G401 (cell line): ENCODE results near the gene MAMLD1. TPM values are rescaled to one million over a fixed set of nuclear protein-coding genes. Genes with fewer than 3 reads are reported as not detected.

Source experiments
- DNase-seq: peaks from one replicate; pipeline ENCODE4 v3.0.0-alpha.2; 2015; ENCODE audit warnings: low spot score
- in situ Hi-C: cut with HindIII; loops from 2 replicates; pipeline ENCODE4 v1.10.0; 2016; ENCODE audit warnings: low sequenced_read_pairs, mixed read lengths
- total RNA-seq: library from RNA; depleted of rRNA; stranded (reverse); fragments of >200 nt; shearing (Covaris generic); gene quantifications from 2 replicates; pipeline ENCODE4 v1.2.3, GENCODE V29; 2014

MAMLD1 gene
- total RNA-seq, 1 experiment from 2014 or later = not detected

- in situ Hi-C loops = no loop called here
- DNase-seq = no peak
These were observed 149.4 kb downstream of the MAMLD1 start for GRCh38 chrX:150512461-150512901.

GRCh38 chrX:150513544-150513943 is 150.4 kb downstream of the MAMLD1 start:
- no peak for DNase-seq
- in situ Hi-C loops = no loop called here

GRCh38 chrX:150514462-150514861 is 151.3 kb downstream of the MAMLD1 start:
- no peak for DNase-seq
- in situ Hi-C loops = no loop called here

GRCh38 chrX:150515801-150516200 is 152.7 kb downstream of the MAMLD1 start:
- DNase-seq = peak; percentile 64
- in situ Hi-C loops = no loop called here

- no peak for DNase-seq
- in situ Hi-C loops = no loop called here
These were observed 154.3 kb downstream of the MAMLD1 start for GRCh38 chrX:150517303-150517910.

GRCh38 chrX:150522494-150522893 is 159.4 kb downstream of the MAMLD1 start:
- no peak for DNase-seq
- in situ Hi-C loops = no loop called here

GRCh38 chrX:150525061-150525919 is 162.2 kb downstream of the MAMLD1 start:
- DNase-seq = peak; percentile 72
- in situ Hi-C loops = no loop called here

- in situ Hi-C loops = no loop called here
- DNase-seq = no peak
These were observed 163.6 kb downstream of the MAMLD1 start for GRCh38 chrX:150526692-150527091.

GRCh38 chrX:150527108-150527507 is 164.0 kb downstream of the MAMLD1 start:
- no peak for DNase-seq
- in situ Hi-C loops = no loop called here

- DNase-seq = no peak
- in situ Hi-C loops = no loop called here
These were observed 166.5 kb downstream of the MAMLD1 start for GRCh38 chrX:150529587-150529986.

- no peak for DNase-seq
- in situ Hi-C loops = no loop called here
These were observed 167.7 kb downstream of the MAMLD1 start for GRCh38 chrX:150530821-150531220.

GRCh38 chrX:150531467-150531866 is 168.3 kb downstream of the MAMLD1 start:
- in situ Hi-C loops = no loop called here
- DNase-seq = no peak

GRCh38 chrX:150533863-150534262 is 170.7 kb downstream of the MAMLD1 start:
- DNase-seq = no peak
- in situ Hi-C loops = no loop called here

- no peak for DNase-seq
- in situ Hi-C loops = no loop called here
These were observed 173.5 kb downstream of the MAMLD1 start for GRCh38 chrX:150536455-150537116.

- in situ Hi-C loops = no loop called here
- DNase-seq = no peak
These were observed 174.7 kb downstream of the MAMLD1 start for GRCh38 chrX:150537851-150538250.

- DNase-seq = no peak
- in situ Hi-C loops = no loop called here
These were observed 177.8 kb downstream of the MAMLD1 start for GRCh38 chrX:150540965-150541364.

- in situ Hi-C loops = no loop called here
- no peak for DNase-seq
These were observed 179.7 kb downstream of the MAMLD1 start for GRCh38 chrX:150542846-150543229.

GRCh38 chrX:150543230-150544155 is 180.4 kb downstream of the MAMLD1 start:
- in situ Hi-C loops = no loop called here
- DNase-seq = no peak

- DNase-seq = no peak
- in situ Hi-C loops = no loop called here
These were observed 181.2 kb downstream of the MAMLD1 start for GRCh38 chrX:150544222-150544787.
